Activated CD4-positive, alpha-beta T cell treated with anti-CD3 and anti-CD28 coated beads for 36 hours (primary cell): ENCODE data around the gene CRACR2A. TPM values are rescaled to one million over a fixed set of nuclear protein-coding genes. Genes with fewer than 3 reads are reported as not detected.

Experiments used
- ATAC-seq: fragments of 200-7000 bp; cut with Tn5 transposase; one replicate; pipeline ENCODE4 v1.10.0; 2021; ENCODE audit warnings: mild to moderate bottlenecking, moderate library complexity
- CTCF ChIA-PET: fragments of 350-600 bp; sonication (Branson Sonifier 250); formaldehyde crosslinking; loops from one replicate; lab custom pipeline; 2021; ENCODE audit warnings: antibody characterized with exemption; lab: Charles Lee
- POLR2A ChIA-PET: fragments of 350-600 bp; sonication (Branson Sonifier 250); formaldehyde crosslinking; loops from one replicate; lab custom pipeline; 2021; ENCODE audit warnings: antibody characterized with exemption, inconsistent platforms; lab: Charles Lee
- DNase-seq: peaks from one replicate; pipeline ENCODE4 v3.0.0-alpha.2; 2020
- H3K27ac Mint-ChIP-seq: one replicate; pipeline ENCODE4 v1.8.0; 2021; ENCODE audit warnings: mixed read lengths
- H3K27me3 Mint-ChIP-seq: one replicate; pipeline ENCODE4 v1.8.0; 2021; ENCODE audit warnings: mixed read lengths
- H3K36me3 Mint-ChIP-seq: one replicate; pipeline ENCODE4 v1.8.0; 2021; ENCODE audit warnings: low read depth, mixed read lengths
- H3K4me1 Mint-ChIP-seq: one replicate; pipeline ENCODE4 v1.8.0; 2021; ENCODE audit warnings: mixed read lengths
- H3K4me3 Mint-ChIP-seq: one replicate; pipeline ENCODE4 v1.8.0; 2021; ENCODE audit warnings: mild to moderate bottlenecking, moderate library complexity, mixed read lengths
- H3K9me3 Mint-ChIP-seq: one replicate; pipeline ENCODE4 v1.8.0; 2021; ENCODE audit warnings: low read depth, mixed read lengths
- intact Hi-C, 2 experiments: fragments of 100-400 bp; cut with DNase I in 1 of 2; cut with micrococcal nuclease in 1 of 2; formaldehyde crosslinking; loops; one replicate each; pipeline versions ENCODE4 v1.14.2 to v1.15.1; 2022 to 2024; cut with DNase I, micrococcal nuclease
- total RNA-seq, 2 experiments: library from RNA; stranded (reverse); gene quantifications; one replicate each; pipeline ENCODE4 v1.2.3, GENCODE V29; 2021

Gene CRACR2A
- total RNA-seq, 2 experiments from 2014 or later = 19.2 to 22.5 TPM

DNA sequence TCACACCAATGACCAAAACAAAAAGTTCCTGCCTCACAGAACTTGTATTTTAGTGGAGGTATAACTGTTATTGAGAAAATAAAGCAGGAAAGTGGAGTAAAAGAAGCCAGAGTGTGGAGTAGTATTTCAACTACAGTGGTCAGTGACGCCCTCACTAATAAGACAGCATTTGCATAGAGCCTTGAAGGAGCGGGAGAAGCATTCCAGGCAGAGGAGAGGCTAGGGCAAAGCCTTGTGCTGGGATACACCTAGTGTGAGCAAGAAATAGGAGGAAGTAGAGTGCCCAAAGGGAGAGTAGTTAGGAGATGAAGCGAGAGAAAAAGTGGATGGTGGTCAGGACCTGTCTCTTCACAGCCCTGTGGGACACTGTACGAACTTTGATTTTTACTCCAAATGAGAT lies 107.8 kb downstream of the CRACR2A start:
- Mint-ChIP-seq H3K4me3 (no peak overlapping the region), H3K4me1 (no peaks in the 10 kb centered on the region), H3K27ac (peak overlapping the region; percentile 39), H3K36me3 (peaks cover 27% of the 10 kb centered on the region), H3K27me3 (no peaks in the 10 kb centered on the region), H3K9me3 (no peaks in the 10 kb centered on the region)
- ATAC-seq = no peak
- POLR2A ChIA-PET = no interaction called here
- intact Hi-C loops = loop anchor here in 1 of 2 experiments (10.0 kb wide), 1 partner anchor 340 kb away; no protein-coding TSS in a partner anchor
- no peak for DNase-seq
- CTCF ChIA-PET = no interaction called here

- no peaks in the 10 kb centered on the region for H3K27me3 Mint-ChIP-seq
- ChIA-PET POLR2A (no interaction called here), CTCF (no interaction called here)
- H3K9me3 Mint-ChIP-seq = no peaks in the 10 kb centered on the region
- intact Hi-C loops = loop anchor here in 1 of 2 experiments (10.0 kb wide), 1 partner anchor 339 kb away; no protein-coding TSS in a partner anchor
- peaks cover 23% of the 10 kb centered on the region for H3K36me3 Mint-ChIP-seq
- no peak overlapping the region for H3K4me3 Mint-ChIP-seq
- no peak for DNase-seq
- H3K27ac Mint-ChIP-seq = no peak overlapping the region
- H3K4me1 Mint-ChIP-seq = no peaks in the 10 kb centered on the region
- ATAC-seq = no peak
These were observed 108.8 kb downstream of the CRACR2A start for GRCh38 chr12:3644104-3644503.

GRCh38 chr12:3641428-3642018 lies 111.4 kb downstream of the CRACR2A start:
- no peak overlapping the region for H3K27ac Mint-ChIP-seq
- H3K27me3 Mint-ChIP-seq = no peaks in the 10 kb centered on the region
- no peaks in the 10 kb centered on the region for H3K4me1 Mint-ChIP-seq
- intact Hi-C loops = loop anchor here in 1 of 2 experiments (10.0 kb wide), 1 partner anchor 337 kb away; no protein-coding TSS in a partner anchor
- ATAC-seq (no peak), DNase-seq (no peak)
- CTCF ChIA-PET = no interaction called here
- POLR2A ChIA-PET = no interaction called here
- no peak overlapping the region for H3K4me3 Mint-ChIP-seq
- H3K9me3 Mint-ChIP-seq = no peaks in the 10 kb centered on the region
- H3K36me3 Mint-ChIP-seq = peaks cover 27% of the 10 kb centered on the region

DNA sequence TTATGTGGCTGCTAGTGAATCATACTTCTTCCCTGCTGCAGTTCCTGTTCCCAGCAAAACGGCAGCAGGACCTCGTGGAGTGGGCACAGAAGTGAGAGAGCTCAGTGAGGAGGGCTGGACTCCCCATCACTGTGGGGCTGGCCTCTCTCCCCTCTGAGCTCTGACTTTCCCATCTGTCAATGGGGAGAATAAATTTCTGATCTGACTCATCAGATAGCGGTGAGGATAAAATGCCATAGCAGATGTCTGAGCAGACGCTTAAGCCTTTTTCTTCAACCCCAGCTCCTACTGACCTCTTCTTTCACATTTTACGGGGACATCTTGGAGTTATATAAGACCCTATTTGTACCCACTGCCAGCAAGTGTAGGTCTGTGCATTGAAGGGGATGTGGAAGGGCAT lies 116.6 kb downstream of the CRACR2A start:
- no peak overlapping the region for H3K27ac Mint-ChIP-seq
- no peak for ATAC-seq
- peaks cover 21% of the 10 kb centered on the region for H3K36me3 Mint-ChIP-seq
- no peaks in the 10 kb centered on the region for H3K4me1 Mint-ChIP-seq
- CTCF ChIA-PET = no interaction called here
- no peak for DNase-seq
- intact Hi-C loops = no loop called here
- H3K9me3 Mint-ChIP-seq = no peaks in the 10 kb centered on the region
- H3K27me3 Mint-ChIP-seq = no peaks in the 10 kb centered on the region
- H3K4me3 Mint-ChIP-seq = no peak overlapping the region
- POLR2A ChIA-PET = no interaction called here

- Mint-ChIP-seq H3K9me3 (no peaks in the 10 kb centered on the region), H3K36me3 (peaks cover 20% of the 10 kb centered on the region), H3K27me3 (no peaks in the 10 kb centered on the region), H3K27ac (no peak overlapping the region), H3K4me1 (no peaks in the 10 kb centered on the region), H3K4me3 (no peak overlapping the region)
- intact Hi-C loops = no loop called here
- DNase-seq (no peak), ATAC-seq (no peak)
- POLR2A ChIA-PET = interaction anchor here (0.6 kb wide), 1 partner anchor 59 kb away, joined by 3 read pairs; no protein-coding TSS in a partner anchor
- CTCF ChIA-PET = interaction anchor here (0.6 kb wide), 1 partner anchor 335 kb away, joined by 3 read pairs; no protein-coding TSS in a partner anchor
These were observed 118.6 kb downstream of the CRACR2A start for GRCh38 chr12:3634348-3634747.

DNA sequence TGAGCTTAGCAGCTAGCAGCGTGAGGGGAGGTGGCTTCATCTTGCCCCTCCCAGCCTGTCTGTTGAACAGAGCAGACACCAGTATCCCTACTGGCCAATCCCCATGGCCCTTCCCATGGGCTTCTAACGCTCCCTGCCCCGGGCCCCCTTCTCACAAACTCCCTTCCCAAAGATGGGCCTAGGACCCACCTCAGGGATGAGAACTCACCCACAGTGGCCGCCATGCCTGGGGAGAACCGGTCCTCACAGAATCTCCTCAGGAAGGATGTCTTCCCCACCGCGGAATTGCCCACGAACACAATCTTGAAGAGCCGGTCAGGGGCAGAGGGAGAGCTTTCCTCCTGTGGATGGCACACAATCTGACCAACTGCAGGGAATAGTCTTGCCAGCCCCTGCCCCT lies 119.5 kb downstream of the CRACR2A start:
- Mint-ChIP-seq H3K4me3 (no peak overlapping the region), H3K36me3 (peaks cover 21% of the 10 kb centered on the region), H3K9me3 (no peaks in the 10 kb centered on the region), H3K27ac (no peak overlapping the region), H3K27me3 (no peaks in the 10 kb centered on the region), H3K4me1 (no peaks in the 10 kb centered on the region)
- CTCF ChIA-PET = no interaction called here
- ATAC-seq = no peak
- POLR2A ChIA-PET = no interaction called here
- no peak for DNase-seq
- intact Hi-C loops = no loop called here

GRCh38 chr12:3632754-3633153 lies 120.2 kb downstream of the CRACR2A start:
- ATAC-seq = peak; percentile 6
- Mint-ChIP-seq H3K27ac (peak overlapping the region; percentile 39), H3K4me1 (no peaks in the 10 kb centered on the region), H3K27me3 (no peaks in the 10 kb centered on the region), H3K36me3 (peaks cover 20% of the 10 kb centered on the region), H3K9me3 (no peaks in the 10 kb centered on the region), H3K4me3 (no peak overlapping the region)
- DNase-seq = no peak
- CTCF ChIA-PET = no interaction called here
- POLR2A ChIA-PET = no interaction called here
- intact Hi-C loops = no loop called here

DNA sequence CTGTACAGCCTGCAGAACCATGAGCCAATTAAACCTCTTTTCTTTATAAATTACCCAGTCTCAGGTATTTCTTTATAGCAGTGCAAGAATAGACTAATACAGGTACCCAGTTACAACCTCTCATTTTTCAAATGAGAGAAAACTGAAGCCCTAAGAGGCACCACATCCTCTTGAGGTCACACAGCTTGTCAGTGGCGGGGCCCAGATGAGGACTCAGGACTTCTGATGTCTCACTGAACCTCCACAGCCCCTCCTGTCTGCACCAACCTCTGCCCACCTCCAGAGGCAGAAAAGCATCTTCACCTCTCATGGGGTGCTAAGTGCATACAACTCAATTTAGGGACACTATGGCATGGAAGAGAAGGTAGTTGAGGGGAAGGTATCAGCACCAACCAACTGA lies 120.7 kb downstream of the CRACR2A start:
- Mint-ChIP-seq H3K27me3 (no peaks in the 10 kb centered on the region), H3K4me1 (no peaks in the 10 kb centered on the region), H3K9me3 (no peaks in the 10 kb centered on the region), H3K4me3 (no peak overlapping the region), H3K36me3 (peaks cover 17% of the 10 kb centered on the region), H3K27ac (no peak overlapping the region)
- CTCF ChIA-PET = interaction anchor here (0.6 kb wide), 1 partner anchor 99 kb away, joined by 3 read pairs; no protein-coding TSS in a partner anchor
- peak; percentile 60 for ATAC-seq
- DNase-seq = peak; percentile 23
- intact Hi-C loops = no loop called here
- POLR2A ChIA-PET = no interaction called here

DNA sequence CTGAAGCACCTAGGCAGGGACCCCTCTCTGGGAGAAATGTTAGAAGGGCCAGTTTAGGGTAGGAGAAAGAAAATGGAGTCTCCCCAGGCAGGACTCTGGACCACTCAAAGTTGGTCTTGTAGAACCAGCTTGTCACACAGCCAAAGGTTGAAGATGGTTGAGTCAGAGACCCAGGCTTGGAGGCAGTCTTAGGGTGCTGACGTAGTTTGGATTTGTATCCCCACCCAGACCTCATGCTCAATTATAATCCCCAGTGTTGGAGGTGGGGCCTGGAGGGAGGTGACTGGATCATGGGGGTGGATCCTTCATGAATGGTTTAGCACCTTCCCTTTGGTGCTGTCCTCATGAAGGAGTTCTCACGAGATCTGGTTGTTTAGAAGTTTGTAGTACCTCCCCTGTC lies 121.2 kb downstream of the CRACR2A start:
- ChIA-PET CTCF (interaction anchor here (0.6 kb wide), 1 partner anchor 99 kb away, joined by 3 read pairs; no protein-coding TSS in a partner anchor), POLR2A (no interaction called here)
- Mint-ChIP-seq H3K27me3 (no peaks in the 10 kb centered on the region), H3K27ac (no peak overlapping the region), H3K4me3 (no peak overlapping the region), H3K4me1 (no peaks in the 10 kb centered on the region), H3K36me3 (peaks cover 19% of the 10 kb centered on the region), H3K9me3 (no peaks in the 10 kb centered on the region)
- intact Hi-C loops = no loop called here
- ATAC-seq = no peak
- DNase-seq = no peak

GRCh38 chr12:3631272-3631637 lies 121.7 kb downstream of the CRACR2A start:
- Mint-ChIP-seq H3K9me3 (no peaks in the 10 kb centered on the region), H3K4me1 (no peaks in the 10 kb centered on the region), H3K36me3 (peaks cover 24% of the 10 kb centered on the region), H3K4me3 (no peak overlapping the region), H3K27me3 (no peaks in the 10 kb centered on the region), H3K27ac (no peak overlapping the region)
- POLR2A ChIA-PET = no interaction called here
- ATAC-seq = no peak
- intact Hi-C loops = no loop called here
- CTCF ChIA-PET = no interaction called here
- DNase-seq = no peak

GRCh38 chr12:3630621-3631271 lies 122.2 kb downstream of the CRACR2A start:
- ChIA-PET POLR2A (no interaction called here), CTCF (interaction anchor here (0.6 to 0.7 kb wide), 2 partner anchors 24 to 119 kb away, joined by 3 read pairs; no protein-coding TSS in a partner anchor)
- H3K4me1 Mint-ChIP-seq = no peaks in the 10 kb centered on the region
- intact Hi-C loops = no loop called here
- DNase-seq (no peak), ATAC-seq (no peak)
- H3K36me3 Mint-ChIP-seq = peaks cover 26% of the 10 kb centered on the region
- no peaks in the 10 kb centered on the region for H3K27me3 Mint-ChIP-seq
- H3K27ac Mint-ChIP-seq = no peak overlapping the region
- no peak overlapping the region for H3K4me3 Mint-ChIP-seq
- H3K9me3 Mint-ChIP-seq = no peaks in the 10 kb centered on the region

DNA sequence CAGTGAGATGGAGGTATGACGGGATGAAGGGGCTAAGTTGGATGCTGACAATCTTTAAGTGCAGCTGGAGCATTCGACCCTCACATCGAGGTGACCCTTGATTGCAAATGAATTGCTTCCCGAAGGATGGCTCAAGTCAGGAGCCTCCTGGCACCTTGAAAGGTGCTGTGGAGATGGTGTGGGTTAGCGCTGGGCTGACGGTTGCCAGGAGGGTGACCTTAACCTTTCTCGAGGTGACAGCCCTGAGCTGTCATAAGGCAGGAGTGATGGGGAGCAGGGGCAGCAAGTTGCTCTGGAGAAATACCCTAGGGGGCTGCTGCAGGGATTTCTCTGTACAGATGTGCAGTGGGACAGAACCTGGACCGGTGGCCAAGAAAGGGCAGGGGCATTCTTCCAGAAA lies 122.8 kb downstream of the CRACR2A start:
- Mint-ChIP-seq H3K27me3 (no peaks in the 10 kb centered on the region), H3K36me3 (peaks cover 30% of the 10 kb centered on the region), H3K4me3 (no peak overlapping the region), H3K9me3 (no peaks in the 10 kb centered on the region), H3K4me1 (no peaks in the 10 kb centered on the region), H3K27ac (no peak overlapping the region)
- intact Hi-C loops = no loop called here
- ATAC-seq = no peak
- ChIA-PET POLR2A (no interaction called here), CTCF (interaction anchor here (0.6 to 0.7 kb wide), 3 partner anchors 25 to 119 kb away, joined by 3 read pairs; no protein-coding TSS in a partner anchor)
- DNase-seq = no peak
